LNCaP clone FGC (cell line): Measurements from ENCODE around the gene CSRNP3.
"Not testable (repeated sequence)": the region's sequence is repeated elsewhere in the genome, so short reads cannot be mapped to it uniquely, and the experiment has no call there.

Experiments
- DNase-seq: peaks from one replicate; pipeline ENCODE4 v3.0.0-alpha.2; 2011; ENCODE audit warnings: low read depth
- H3K4me3 ChIP-seq: 2 replicates; pipeline ENCODE4 v1.5.1; 2011; ENCODE audit warnings: mild to moderate bottlenecking, low read depth, low read length, control low read depth
- TF ChIP-seq, protein P1 (sequence below): IDR thresholded peaks from 2 replicates; pipeline ENCODE4 v1.5.1; 2012; ENCODE audit warnings: mild to moderate bottlenecking; ENCODE audit not compliant: control insufficient read depth, insufficient read depth; ENCODE audit errors: extremely low read depth

CSRNP3 gene

DNA sequence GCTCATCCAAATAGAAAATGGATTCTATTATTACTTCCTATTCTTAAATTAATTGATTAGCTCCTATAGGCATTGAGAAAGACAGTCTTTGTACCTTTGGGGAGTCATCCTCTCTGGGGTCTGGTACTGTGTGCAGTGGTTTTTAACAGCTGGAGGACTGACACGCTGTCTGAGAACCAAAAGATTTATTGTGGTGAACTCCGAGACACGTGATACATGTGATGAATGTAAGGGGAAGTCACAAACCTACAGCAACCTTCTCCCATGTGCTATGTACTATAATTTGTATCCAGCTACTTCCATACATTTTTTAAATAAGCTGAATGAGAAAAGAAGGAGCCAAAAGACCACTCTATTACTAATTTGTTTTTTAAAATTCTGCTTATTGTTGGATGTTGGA is 190.9 kb downstream of the CSRNP3 start:
- TF ChIP-seq, protein P1, sequence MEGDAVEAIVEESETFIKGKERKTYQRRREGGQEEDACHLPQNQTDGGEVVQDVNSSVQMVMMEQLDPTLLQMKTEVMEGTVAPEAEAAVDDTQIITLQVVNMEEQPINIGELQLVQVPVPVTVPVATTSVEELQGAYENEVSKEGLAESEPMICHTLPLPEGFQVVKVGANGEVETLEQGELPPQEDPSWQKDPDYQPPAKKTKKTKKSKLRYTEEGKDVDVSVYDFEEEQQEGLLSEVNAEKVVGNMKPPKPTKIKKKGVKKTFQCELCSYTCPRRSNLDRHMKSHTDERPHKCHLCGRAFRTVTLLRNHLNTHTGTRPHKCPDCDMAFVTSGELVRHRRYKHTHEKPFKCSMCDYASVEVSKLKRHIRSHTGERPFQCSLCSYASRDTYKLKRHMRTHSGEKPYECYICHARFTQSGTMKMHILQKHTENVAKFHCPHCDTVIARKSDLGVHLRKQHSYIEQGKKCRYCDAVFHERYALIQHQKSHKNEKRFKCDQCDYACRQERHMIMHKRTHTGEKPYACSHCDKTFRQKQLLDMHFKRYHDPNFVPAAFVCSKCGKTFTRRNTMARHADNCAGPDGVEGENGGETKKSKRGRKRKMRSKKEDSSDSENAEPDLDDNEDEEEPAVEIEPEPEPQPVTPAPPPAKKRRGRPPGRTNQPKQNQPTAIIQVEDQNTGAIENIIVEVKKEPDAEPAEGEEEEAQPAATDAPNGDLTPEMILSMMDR, result no peak
- H3K4me3 ChIP-seq, result no peak overlapping the region
- no peak for DNase-seq

DNA sequence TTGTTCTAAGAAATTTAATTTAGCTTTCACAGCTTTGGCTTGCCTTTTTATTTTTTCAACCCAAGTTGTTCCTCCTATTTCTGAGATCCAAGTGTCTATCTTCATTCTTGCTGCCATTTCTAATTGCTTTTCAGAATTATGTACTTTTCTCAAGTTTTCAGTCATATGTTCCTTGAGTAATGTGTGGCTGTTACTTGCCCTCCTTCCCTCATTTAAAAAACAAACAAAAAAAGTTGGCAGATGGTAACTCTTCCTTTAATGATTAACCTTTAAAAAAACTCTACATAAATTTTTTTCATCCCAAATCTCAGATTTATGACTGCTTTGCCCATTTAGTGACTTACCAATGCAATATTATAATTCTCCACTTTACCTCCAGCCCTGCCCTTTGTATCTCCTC is 193.2 kb downstream of the CSRNP3 start:
- TF ChIP-seq, protein P1, result no peak
- no peak for DNase-seq

DNA sequence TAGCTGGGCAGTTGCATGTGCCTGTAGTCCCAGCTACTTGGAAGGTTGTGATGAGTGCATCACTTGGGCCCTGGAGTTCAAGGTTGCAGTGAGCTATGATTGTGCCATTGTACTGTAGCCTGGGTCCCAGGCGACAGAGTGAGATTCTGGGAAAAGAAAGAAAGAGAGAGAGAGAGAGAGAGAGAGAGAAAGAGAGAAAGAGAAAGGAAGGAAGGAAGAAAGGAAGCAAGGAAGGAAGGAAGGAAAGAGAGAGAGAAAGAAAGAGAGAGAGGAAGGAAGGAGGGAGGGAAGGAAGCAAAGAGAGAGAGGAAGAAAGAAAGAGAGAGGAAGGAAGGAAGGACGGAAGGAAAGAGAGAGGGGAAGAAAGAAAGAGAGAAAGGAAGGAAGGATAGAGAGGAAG is 196.1 kb downstream of the CSRNP3 start:
- TF ChIP-seq, protein P1, result no peak
- no peak overlapping the region for H3K4me3 ChIP-seq
- DNase-seq, result no peak

More for the DNA sequence above, 193.2 kb downstream of the CSRNP3 start:
- H3K4me3 ChIP-seq, result no peak overlapping the region

DNA sequence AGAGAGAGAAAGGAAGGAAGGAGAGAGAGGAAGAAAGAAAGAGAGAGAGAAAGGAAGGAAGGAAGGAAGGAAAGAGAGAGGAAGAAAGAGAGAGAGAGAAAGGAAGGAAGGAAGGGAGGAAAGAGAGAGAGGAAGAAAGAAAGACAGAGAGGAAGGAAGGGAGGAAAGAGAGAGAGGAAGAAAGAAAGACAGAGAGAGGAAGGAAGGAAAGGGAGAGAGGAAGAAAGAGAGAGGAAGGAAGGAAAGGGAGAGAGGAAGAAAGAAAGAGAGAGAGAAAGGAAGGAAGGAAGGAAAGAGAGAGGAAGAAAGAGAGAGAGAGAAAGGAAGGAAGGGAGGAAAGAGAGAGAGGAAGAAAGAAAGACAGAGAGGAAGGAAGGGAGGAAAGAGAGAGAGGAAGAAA is 196.6 kb downstream of the CSRNP3 start:
- not testable (repeated sequence) for DNase-seq, H3K4me3 ChIP-seq

DNA sequence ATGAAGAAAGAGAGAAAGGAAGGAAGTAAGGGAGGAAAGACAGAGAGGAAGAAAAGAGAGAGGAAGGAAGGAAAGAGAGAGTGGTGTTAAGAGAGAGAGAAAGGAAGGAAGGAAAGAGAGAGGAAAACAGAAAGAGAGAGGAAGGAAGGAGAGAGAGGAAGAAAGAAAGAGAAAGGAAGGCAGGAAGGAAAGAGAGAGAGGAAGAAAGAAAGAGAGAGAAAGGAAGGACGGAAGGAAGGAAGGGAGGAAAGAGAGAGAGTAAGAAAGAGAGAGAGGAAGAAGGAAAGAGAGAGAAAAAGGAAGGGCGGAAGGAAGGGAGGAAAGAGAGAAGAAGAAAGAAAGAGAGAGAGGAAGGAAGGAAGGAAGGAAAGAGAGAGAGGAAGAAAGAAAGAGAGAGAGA is 197.1 kb downstream of the CSRNP3 start:
- H3K4me3 ChIP-seq, result no peak overlapping the region
- no peak for DNase-seq
- TF ChIP-seq, protein P1, result no peak

DNA sequence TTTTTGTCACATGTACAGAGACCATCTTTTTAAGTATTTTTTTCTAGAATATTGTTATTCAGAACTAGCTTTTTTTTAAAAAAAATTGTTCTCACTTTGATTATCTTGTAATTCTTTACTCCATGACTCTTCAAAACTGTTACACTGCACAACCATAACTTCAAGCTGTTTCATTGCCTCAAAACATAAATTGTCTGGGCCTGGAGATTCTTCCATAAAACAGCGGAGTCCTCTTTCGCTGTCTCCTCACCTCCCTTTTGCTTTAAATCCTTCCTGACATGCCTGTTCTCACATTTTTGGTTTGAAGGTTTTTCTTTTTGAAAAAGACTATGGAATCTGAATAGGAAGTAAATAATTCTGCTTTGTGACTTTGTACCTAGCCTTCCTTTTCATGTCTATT is 197.9 kb downstream of the CSRNP3 start:
- H3K4me3 ChIP-seq, result no peak overlapping the region
- DNase-seq, result no peak
- TF ChIP-seq, protein P1, result no peak

DNA sequence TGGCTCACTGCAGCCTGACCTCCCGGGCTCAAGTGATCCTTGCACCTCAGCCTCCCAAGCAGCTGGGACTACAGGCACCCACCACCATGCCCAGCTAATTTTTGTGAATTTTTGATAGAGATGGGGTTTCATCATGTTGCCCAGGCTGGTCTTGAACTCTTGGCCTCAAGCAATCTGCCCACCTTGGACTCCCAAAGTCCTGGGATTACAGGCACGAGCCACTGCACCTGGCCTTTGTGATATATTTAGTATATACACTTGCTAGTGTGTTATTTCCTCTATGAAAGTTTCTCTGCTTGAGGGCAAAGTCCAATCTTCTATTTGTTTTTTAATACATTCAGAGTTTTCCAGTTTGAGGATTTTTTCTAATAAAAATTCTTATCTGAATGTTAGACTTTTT is 205.3 kb downstream of the CSRNP3 start:
- H3K4me3 ChIP-seq, result no peak overlapping the region
- DNase-seq, result no peak
- TF ChIP-seq, protein P1, result no peak
